ENCODE results near the gene HDAC4.

- TF ChIP-seq CTCF (IDR thresholded peaks at IDR 0.05): no peak
- TF ChIP-seq POLR2A (IDR thresholded peaks at IDR 0.05): no peak
Observed at GRCh38 chr2:239412905-239413603, 12.2 kb upstream of the HDAC4 start.
